GM21619 (cell line): ENCODE results near the gene DRD5.
A peak's percentile ranks its signal among the peaks of the same experiment; 100 is the strongest.

Experiments used
- ATAC-seq: cut with Tn5 transposase; IDR thresholded peaks from one replicate; pipeline ENCODE4 v1.9.1; 2021; ENCODE audit not compliant: unreplicated experiment

Gene DRD5

DNA sequence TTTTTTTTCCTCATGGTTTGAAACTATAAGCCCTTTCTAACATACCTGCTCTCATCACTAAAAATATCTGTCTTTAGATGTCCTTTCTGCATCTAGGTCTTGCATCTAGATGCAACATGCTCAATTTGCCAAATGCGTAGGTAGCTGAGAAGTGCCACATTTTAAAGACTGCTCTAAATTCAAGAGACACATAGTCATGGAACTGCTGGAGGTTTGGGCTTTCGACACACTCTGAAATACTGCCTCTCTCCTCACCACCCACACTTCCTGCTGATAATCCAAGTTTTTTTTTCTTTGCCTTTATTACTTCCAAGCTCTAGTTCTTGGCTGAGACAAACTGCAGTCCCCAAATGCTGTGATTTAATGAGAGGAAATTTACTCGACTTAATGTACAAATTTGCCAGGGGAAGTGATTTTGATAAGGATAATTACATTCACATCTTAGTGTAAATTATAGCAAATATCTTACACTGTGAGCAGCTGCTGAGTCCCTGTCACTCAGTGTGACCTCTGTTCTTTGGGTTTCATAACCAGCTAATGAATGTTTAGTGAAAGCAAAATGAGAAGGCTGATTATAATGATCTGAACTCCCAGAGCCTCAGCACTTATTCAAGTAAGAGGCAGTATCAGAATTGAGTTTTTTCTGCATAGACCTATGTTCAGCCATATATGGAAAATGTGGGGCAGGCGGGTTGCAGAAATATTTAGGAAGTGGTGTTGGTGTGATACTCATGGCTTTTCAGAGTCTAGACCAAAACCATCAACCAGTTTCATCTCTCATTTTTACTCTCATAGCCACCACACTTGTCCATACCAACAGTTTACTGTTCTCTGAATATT, 31.3 kb downstream of the DRD5 start:
- peak; percentile 82 for ATAC-seq

DNA sequence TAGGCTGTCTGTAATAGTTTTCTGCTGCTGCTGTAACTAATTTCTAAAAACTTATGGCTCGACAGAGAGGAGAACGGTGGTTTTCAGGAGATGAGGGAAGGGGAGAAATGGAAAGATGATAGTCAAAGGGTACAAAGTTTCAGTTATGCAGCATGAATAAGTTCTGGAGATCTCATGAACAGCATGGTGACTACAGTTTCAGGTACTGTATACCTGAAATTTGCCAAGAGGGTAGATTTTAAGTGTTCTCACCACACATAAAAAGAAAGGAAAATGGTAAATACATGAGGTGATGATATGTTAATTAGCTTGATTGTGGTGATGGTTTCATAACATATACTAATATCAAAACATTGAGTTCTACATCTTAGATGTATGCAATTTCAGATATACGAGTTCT, 34.9 kb downstream of the DRD5 start:
- no peak for ATAC-seq

DNA sequence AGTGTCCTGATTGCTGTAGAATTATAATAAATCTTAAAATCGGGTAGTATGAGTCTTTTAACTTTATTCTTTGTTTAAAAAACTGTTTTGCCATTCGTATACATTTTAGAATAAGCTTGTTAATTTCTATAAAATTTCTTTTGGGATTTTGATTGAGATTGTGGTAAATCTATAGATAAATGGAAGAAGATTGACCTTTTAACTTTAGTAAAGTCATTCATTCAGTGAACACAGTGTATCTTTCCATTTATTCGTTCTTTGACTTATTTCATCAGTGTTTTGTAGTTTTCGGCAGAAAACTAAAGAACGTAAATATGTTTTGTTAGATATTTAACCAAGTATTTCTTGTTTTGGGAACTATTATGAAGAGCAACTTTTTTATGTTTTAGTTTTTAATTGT, 38.9 kb downstream of the DRD5 start:
- ATAC-seq = no peak

DNA sequence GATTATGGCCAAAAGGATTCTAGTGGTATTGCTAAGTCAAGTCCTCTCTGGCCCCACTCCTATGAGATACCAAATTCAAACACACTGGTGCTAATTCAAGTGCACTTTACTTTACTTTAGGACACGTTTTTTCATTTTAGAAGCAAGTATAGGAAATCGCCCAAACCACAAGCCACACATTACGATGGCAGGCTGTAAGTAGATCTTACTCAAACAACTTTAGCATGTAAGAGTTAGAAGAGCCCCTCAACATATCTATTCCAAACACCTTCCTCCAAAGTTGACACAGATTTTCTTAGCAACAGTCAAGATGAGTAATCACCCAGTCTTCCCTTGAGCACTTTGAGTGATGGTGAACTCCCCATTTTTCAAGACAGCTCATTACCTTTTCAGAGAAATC, 43.6 kb downstream of the DRD5 start:
- peak; percentile 82 for ATAC-seq

DNA sequence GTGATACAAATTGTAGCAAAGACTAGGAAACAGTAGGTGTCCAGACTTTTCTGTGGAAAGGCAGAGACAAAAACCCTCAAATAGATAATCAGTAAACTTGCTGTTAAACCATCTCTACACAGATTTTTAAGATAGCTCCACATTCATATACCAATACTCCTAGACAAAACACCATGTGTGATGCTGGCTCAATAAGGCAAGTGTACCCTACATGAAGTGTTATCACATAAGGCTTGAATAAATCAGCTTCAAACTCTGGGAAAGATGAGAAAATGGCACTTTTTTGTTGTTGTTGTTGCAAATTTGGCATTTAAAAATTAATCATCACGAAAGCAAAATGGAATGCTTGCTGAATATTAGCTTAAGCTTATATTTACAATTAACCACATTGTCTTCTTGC, 45.1 kb downstream of the DRD5 start:
- no peak for ATAC-seq

DNA sequence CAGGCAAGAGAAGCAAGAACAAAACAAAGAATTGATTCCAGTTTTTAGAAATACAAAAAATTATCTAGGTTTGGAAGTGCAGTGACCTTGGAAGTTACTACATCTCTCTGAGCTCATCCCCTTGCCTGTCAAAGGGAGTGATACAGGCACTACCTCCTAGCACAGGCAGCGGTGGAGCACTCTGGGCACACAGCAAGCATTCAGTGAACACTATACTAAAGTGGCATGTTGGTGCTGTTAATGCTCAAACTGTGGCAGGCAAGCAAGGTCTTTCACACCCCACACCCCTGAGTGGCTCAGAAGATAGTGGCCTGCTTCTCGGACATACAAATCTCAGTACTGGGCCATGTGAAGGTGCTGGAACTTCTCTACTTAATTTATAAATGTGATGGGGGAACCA, 51.2 kb downstream of the DRD5 start:
- no peak for ATAC-seq

DNA sequence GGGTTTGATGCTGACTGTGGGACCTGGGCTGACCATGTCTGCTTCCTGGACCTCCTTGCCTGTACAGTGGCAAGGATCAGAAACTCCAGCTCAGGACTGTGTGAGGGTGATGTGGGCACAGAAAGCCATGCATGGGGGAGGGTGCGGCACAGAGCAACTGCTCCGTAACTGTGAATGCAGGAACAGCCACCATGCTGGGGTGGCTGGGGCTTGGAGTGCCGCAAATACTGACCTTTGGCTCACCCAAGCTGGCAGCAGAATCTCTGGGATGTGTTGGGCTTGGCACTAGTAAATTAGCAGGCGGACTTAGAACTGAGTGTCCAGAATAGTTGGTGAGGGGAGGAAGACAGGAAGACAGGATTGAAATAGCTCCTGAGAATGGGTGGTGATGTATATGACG, 52.0 kb downstream of the DRD5 start:
- ATAC-seq = no peak
